Amniotic stem cell (primary cell): ENCODE measurements around the gene FTSJ1.
"Not testable (repeated sequence)": the region's sequence is repeated elsewhere in the genome, so short reads cannot be mapped to it uniquely, and the experiment has no call there.

ENCODE experiments used
- DNase-seq: peaks from one replicate; lab custom pipeline; 2025; lab: John Stamatoyannopoulos, UW

The FTSJ1 gene

DNA sequence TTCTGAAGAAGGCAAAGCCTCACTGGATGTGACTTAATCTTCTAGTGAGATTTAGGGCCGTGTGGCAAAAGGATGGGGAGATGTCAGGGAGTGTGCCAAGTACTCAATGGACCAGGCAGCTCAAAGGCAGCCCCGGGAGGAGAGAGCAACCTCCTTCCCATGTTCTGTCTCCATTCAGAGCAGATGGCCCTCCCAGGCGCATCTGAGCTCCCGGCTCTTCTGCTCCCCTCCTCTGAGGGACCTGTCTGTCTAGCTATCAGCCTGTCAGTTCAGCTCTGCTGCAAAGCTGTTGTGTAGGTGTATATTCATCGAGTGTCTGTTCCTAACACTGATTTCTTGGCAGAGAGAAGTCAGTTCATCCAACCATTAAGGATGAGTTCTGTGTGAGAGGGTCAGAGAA is 21.9 kb downstream of the FTSJ1 start:
- DNase-seq, result no peak

DNA sequence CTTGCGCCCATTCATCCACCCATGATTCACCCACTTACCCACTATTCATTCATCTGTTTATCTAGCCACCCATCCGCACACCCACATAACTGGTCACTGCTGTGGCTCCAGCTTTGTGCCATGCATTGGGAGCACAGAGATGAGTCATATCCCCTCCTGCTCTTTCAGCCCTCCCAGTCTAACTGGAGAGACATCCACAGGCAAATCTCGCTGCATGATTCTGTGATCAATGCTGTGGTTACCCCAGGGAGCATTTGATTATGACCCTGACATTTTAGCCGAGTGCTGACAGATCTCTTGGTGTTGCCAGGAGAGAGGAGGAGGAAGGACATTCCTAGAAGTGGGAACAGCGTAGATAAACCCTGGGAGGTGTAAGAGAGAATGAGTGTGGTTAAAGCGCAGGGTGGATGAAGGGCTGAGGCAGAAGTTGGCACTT is 22.4 kb downstream of the FTSJ1 start:
- DNase-seq, result peak; percentile 8

DNA sequence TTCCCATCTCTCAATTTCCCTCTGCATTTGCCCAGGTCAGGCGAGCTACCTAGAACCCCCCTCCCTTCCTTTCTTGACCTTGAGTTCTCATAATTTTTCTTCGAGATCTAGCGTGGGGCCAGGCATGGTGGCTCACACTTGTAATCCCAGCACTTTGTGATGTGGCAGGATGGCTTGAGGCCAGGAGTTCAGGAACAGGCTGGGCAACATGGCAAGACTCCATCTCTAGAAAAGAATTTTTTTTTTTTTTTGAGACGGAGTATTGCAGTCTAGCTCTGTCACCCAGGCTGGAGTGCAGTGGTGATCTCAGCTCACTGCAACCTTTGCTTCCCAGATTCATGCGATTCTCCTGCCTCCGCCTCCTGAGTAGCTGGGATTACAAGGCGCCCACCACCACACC is 28.3 kb downstream of the FTSJ1 start:
- no peak for DNase-seq

DNA sequence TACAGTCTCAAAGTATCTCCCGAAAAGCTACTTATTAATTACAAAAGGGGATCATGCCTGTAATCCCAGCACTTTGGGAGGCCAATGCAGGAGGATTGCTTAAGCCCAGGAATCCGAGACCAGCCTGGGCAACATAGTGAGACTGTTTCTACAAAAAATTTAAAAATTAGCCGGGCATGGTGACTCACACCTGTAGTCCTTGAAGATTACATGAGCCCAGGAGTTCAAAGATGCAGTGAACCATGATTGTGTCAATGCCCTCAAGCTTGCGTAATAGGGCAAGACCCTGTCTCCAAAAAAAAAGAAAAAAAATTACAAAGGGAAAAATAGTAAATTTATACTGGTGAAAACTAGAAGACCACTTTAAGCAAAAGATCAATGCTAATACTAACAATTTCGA is 29.5 kb downstream of the FTSJ1 start:
- no peak for DNase-seq

DNA sequence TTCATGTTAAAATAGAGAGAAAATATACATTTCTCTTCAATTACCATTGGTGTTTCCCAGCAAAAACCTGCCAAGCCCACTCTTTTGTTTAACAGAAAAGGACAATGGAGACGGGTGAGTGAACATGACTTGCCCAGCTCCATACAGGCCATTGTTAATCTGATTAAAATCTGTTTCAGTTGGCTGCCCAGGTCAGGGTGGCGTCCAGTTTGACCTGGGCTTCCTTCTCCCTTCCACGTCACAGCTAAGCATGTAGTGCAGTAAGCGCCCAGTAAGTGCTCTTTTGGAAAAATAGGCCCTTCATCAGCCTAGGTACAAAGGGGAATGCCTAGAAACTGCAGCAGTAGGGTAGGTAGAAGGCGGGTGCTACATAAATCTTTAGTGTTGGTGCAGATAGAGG is 31.2 kb downstream of the FTSJ1 start:
- DNase-seq, result no peak

DNA sequence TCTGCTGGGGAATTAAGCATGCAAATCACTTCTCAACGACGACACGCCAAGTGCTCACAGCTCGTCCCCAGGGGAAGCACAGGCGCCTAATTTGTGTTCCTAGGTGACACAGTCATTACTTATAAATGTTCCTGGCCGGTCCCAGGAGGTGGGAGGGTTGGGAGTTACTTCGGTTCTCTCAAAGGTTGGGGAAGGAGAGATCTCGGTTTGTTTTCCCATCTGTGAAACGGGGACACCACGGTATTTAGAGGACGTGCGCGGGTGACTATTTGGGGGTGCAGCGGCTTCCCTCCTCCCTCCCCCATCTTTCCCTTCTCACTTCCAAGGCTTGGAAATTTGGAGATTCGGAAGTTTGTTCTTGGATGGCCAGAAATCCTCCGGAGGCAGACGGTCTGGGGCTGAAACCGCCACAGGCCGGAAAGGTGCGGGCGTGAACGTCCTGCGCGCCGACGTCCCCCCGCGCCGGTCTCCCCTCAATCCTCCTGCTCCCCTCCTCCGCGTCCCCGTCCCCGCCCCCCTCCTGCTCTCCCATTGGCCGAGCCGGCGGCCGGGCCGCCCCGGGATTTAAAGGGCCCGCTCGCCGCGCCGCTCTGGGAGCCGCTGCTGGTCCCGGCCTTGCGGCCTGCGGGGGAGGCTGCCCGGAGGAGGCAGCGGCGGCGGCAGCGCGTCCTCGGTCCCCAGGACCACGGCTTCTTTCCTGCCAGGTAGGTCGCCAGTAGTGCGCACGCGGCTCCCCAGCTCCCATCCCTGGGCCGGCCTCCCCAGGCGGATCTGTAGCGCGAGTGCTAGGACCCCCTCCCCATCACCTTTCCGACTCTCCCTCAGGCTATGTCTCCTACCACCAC is 32.6 kb downstream of the FTSJ1 start, which contains the start of gene PORCN:
Gene PORCN, plus strand, starts transcription at position 593 of the 845 bp plus-strand sequence. CDS start 829 bp downstream, outside the sequence.
- DNase-seq, result peak; percentile 2

DNA sequence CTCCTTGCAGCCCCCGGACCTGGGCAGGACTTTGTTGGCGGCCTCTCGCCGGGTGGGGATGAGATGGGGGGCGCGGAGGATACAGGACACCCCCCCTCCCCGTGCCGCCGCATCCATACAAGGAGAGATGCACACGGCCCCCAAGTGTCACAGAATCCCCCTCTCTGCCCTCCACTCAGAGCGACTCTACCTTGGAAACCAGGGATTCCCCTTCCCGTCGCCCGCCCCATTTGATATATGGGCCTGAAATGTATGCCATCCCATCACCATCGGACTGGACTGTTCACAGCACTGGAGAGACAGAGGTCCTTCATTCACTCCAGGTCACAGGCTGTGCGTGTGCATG is 33.2 kb downstream of the FTSJ1 start:
- no peak for DNase-seq

DNA sequence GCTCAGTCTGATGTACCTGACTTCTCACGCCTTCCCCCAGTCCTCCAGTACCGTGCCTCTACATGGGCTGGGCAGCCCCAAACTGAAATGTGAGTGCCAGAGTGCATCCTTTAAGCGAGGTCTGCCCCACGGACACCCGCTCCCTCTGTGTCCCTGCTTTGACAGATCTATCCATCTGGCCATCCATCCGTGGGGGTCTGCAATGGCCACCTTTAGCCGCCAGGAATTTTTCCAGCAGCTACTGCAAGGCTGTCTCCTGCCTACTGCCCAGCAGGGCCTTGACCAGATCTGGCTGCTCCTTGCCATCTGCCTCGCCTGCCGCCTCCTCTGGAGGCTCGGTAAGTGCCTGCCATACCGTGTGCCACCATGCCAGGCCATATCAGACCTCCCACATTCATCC is 33.6 kb downstream of the FTSJ1 start:
- DNase-seq, result no peak

DNA sequence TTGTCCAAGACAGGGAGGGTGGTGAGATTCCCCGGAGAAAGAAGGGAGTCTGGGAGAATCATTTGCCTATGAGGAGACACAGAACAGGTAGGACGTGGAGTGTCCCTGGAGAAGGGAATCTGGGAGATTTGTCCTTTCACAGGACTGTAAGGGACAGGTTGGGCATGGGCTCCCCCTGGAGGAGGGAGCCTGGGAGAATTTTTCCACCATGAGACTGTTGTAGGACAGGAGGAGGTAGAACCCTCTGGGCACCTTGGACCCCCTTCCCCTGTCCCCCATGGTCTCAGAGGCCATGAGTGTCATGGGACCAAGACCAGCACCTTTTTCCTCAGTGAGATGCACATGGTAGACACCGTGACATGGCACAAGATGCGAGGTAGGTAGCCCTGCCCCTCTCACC is 35.6 kb downstream of the FTSJ1 start:
- DNase-seq, result no peak

DNA sequence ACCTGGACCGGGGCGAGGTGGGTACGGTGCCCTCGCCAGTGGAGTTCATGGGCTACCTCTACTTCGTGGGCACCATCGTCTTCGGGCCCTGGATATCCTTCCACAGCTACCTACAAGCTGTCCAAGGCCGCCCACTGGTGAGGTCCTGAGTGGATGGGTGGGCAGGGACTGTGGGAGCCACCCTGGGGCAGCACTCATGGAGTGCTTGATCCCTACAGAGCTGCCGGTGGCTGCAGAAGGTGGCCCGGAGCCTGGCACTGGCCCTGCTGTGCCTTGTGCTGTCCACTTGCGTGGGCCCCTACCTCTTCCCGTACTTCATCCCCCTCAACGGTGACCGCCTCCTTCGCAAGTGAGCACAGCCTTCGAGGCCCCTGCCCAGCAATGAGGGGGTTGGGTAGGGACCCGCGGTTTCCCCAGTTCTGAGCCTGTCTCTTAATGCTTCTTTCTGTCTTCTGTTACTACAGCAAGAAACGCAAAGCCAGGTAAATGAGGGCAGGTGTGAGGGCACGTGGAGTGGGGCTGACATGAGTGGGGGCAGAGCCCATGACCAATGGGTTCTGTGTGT is 36.5 kb downstream of the FTSJ1 start:
- DNase-seq, result no peak

DNA sequence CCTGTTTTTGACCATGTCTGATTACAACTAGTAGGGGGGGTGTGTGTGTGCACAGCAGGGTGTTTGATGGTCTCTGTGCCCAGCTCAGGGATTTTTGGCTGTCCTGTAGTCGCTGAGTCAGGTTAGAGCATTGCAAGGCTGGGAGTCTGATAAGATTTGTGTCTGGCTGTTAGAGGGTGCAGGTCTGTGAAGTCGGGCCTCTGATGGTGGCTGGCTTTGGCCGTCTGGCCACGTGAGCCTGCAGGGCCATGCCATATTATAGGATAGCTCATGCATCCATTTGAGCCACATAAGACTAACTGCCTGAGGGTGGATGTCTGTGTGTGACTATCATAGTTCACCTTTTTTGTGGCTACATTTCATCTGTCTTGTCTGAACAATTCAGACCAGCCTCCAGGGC is 37.7 kb downstream of the FTSJ1 start:
- no peak for DNase-seq

DNA sequence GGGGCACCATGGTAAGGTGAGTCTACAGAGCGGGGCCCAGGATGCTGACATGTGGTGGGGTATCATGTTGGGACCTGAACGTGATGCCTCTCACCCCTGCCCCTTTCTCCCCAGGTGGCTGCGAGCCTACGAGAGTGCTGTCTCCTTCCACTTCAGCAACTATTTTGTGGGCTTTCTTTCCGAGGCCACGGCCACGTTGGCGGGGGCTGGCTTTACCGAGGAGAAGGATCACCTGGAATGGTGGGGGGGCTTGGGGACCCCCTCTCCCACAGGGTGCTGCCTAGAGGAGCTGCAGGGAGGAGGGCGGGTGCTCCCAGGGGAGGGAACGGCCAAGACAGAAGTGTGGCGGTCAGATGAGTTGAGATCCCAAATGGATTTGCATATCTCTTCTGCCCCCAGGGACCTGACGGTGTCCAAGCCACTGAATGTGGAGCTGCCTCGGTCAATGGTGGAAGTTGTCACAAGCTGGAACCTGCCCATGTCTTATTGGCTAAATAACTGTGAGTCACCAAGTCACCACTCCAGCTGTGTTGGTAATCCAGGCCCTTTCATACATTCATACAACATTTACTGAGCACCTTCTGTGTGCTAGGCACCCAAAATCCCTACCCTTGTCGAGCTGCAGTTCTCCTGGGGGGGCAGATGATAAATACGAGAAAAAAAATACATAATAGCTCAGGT is 38.3 kb downstream of the FTSJ1 start:
- DNase-seq, result no peak

DNA sequence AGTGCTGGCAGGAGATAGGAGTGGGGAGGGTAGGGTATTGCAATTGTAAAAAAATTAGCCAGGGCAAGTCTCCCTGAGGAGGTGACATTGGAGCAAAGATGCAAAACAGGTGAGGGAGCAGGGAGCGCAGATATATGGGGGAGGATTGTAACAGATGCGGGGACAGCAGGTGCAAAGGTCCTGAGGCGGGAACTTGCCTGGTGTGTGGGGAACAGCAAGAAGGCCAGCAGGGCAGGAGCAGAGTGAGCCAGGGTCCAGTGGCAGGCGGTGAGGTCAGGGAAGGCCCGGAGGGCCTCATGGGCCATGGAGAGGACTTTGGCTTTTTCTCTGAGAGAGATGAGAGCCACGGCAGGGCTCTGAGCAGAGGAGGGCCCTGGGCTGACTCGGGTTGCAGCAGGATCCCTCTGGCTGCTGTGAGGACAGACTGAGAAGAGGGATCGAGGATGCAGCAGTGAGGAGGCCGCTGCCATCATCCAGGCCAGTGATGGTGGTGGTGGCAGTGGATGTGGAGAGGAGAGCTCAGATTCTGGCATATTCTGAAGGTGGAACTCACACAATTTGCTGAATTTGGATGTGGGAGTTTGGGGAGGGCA is 39.0 kb downstream of the FTSJ1 start:
- no peak for DNase-seq

DNA sequence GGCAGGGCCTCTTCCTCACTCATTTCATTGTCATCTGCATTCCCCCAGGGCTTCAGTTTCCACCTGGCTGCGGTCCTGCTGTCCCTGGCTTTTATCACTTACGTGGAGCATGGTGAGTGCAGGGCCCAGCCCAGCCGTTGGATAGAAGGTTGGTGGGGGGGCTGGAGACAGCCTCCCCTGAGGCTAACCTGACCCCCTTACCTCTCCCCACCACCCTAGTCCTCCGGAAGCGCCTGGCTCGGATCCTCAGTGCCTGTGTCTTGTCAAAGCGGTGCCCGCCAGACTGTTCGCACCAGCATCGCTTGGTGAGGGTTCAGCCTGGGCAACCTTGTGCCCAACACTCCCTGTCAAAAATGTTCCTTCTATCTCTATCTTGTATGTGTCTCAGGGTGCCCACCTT is 39.8 kb downstream of the FTSJ1 start:
- no peak for DNase-seq

DNA sequence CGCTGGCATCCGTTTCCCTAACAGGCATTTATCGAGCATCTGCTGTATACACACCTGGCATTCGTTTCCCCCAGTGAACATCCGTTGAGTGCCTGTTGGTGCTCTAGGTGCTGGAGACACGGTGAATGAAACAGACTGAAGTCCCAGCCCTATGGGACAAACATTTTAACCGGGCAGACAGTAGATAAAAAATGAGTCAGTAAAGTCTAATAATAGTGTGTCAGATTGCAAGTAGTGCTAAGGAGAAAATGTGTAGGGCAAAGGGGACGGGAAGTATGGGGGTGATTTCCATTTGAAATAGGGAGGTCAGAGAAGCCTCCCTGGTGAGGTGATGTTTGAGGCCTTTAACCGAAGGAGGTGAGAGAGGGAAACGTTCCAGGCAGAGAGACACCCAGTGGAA is 40.3 kb downstream of the FTSJ1 start:
- no peak for DNase-seq

DNA sequence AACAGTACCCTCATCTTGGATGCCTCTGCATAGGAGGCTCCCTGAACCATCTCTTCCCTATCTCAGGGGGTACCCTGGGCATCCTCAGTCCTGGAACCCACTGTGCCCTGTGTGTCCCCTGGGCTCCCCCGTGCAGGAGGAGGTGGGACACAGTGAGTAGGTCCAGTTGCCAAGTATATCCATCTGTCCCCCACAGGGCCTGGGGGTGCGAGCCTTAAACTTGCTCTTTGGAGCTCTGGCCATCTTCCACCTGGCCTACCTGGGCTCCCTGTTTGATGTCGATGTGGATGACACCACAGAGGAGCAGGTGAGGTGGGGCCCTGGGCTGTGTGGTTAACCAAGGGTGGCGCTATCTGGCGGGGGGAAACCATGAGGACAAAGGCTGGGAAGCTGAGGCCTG is 41.0 kb downstream of the FTSJ1 start:
- no peak for DNase-seq

DNA sequence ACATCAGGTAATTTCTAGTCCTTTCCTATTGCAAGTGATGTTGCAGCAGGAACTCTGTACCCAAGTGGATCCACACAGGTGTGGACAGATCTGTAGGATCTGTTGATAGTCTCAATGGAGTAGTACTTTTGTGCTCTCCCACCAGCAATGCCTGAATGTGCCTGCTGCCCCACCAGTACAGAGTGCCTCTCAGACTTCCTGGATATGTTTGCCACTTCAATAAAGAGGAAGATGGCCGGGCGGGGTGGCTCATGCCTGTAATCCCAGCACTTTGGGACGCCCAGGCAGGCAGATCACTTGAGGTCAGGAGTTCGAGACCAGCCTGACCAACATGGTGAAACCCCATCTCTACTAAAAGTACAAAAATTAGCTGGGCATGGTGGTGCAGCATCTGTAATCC is 43.5 kb downstream of the FTSJ1 start:
- DNase-seq, result not testable (repeated sequence)

DNA sequence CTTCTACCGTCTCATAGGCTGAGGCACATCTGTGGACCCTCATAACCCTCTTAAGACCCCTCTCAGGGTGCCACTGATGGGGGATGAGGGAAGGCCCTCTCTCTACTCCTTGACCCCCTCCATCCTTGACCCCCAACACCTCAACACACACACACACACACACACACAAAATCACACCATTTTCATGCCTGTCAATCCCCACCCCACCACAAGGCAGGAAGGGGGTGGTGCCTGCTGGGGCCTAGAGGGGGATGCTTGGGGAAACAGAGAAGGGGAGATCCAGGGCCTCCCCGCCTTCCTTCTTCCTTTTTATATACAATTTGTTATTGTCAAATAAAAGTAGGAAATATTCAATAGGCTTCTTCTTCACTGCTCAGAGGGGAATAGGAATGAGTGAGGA is 44.5 kb downstream of the FTSJ1 start:
- no peak for DNase-seq

DNA sequence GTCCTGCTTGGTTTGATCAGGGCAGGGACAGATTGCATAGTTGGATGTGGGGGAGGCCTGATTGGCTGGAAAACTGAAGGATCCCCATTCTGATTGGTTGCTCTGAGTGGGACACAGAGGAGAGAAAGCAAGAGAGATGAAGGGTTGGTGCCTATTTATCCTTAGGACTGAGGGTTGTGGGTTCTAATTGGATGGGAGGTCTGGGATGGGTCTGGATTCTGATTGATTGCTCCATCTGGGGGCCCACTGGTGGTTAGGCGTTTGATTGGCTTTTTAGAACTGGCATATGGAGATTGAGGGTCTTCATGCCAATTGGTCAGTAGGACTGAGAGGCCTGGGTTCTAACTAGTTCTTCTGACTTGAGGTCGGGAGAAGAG is 45.0 kb downstream of the FTSJ1 start:
- no peak for DNase-seq

DNA sequence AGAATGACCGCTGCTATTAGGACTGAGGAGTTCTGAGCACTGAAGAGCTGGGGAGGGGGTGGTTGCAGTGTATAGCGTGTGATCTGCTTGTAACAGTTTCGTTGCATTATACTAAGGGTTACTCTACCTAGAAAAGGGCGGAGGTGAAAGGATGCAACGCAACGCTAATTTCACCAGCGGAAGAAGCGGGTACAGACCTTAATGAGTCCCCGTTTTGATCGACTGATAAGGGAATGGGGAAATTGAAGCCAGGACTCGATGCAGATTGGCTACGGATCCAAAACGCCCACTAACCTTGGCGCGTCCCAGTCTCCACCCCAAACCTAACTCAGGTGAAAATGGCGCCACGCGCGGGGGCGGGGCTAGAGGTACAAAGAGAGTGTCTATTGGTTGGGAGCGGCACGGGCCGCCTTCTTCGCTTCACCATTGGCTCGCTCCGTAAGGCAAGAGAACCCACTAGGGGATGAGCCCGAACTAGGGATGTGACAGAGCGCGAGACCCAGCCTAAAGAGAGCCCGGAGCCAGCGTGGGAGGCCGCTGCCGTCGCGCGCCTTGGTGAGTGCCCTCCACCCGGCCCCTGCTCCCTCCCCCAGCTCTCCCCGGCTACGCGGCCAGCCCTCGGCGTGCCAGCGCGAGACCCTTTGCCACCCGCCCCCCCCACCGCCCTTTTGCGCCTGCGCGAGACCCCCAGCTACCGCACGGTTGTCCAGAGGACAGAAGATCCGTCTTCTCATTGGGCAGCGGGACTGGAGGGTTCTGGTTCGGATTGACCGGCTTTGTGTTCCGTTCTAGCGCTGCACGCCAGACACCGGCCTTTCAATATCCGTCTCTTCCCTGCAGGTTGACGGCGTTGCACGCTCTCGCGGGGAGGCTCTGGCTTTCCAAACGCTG is 45.6 kb downstream of the FTSJ1 start, which contains the start of gene EBP:
Gene EBP, plus strand, starts transcription at position 456 of the 891 bp plus-strand sequence. CDS start 1,964 bp downstream, outside the sequence.
- peak; percentile 28 for DNase-seq

DNA sequence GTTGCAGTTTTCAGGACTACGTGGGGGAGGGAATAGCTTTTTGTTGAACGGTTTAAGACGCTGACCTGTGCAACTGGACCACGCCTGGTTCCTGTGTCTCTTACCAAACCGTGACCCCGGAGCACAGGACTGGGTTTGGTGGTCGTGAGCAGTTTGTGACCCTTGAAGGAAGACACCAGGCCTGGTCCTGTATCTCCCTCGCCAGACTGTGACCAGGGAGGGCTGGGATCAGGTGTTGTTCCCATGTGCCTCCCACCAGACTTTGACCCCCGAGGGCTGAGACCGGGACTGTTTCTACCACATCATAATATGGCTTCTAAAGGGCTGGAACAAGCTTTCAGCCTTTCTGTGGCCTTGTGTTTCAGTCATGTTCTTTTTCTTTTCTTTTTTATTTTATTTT is 46.3 kb downstream of the FTSJ1 start:
- DNase-seq, result no peak

DNA sequence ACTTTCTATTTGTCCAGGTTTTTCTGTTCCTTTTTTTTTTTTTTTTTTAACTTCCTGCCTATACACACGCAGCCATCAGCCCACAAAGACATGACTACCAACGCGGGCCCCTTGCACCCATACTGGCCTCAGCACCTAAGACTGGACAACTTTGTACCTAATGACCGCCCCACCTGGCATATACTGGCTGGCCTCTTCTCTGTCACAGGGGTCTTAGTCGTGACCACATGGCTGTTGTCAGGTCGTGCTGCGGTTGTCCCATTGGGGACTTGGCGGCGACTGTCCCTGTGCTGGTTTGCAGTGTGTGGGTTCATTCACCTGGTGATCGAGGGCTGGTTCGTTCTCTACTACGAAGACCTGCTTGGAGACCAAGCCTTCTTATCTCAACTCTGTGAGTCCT is 47.7 kb downstream of the FTSJ1 start:
- DNase-seq, result no peak
